Heart right ventricle (tissue), 16 donors: Measurements from ENCODE around the gene BBS7. TPM values are rescaled to one million over a fixed set of nuclear protein-coding genes. Genes with fewer than 3 reads are reported as not detected.

Experiments used
- ATAC-seq, 8 donors: fragments of 200-7000 bp; cut with Tn5 transposase; one replicate each; pipeline ENCODE4 v1.9.1; 2020; ENCODE audit warnings: mild to moderate bottlenecking in 8 of 8, moderate library complexity in 8 of 8, moderate number of reproducible peaks in 1 of 8
- DNase-seq, 2 donors: peaks; one replicate each; pipeline ENCODE4 v3.0.0-alpha.2; 2020
- H3K27ac ChIP-seq, 10 donors: fragments of 200-600 bp; sonication (generic) in 2 of 10; one replicate each; pipeline versions ENCODE4 v1.5.0 to v1.8.0; 2020 to 2022; ENCODE audit warnings: mild to moderate bottlenecking in 3 of 10
- H3K27me3 ChIP-seq, 7 donors: fragments of 200-600 bp; one replicate each; pipeline ENCODE4 v1.8.0; 2021 to 2022; ENCODE audit warnings: mild to moderate bottlenecking in 2 of 7
- H3K36me3 ChIP-seq, 9 donors: fragments of 200-600 bp; sonication (generic) in 1 of 9; one replicate each; pipeline versions ENCODE4 v1.5.0 to v1.8.0; 2020 to 2022; ENCODE audit warnings: mild to moderate bottlenecking in 2 of 9
- H3K4me1 ChIP-seq, 9 donors: fragments of 200-600 bp; sonication (generic) in 1 of 9; one replicate each; pipeline versions ENCODE4 v1.5.0 to v1.8.0; 2020 to 2022; ENCODE audit warnings: mild to moderate bottlenecking in 4 of 9
- H3K4me3 ChIP-seq, 10 donors: fragments of 200-600 bp; sonication (generic) in 2 of 10; one replicate each; pipeline versions ENCODE4 v1.5.0 to v1.8.0; 2020 to 2022; ENCODE audit warnings: mild to moderate bottlenecking in 7 of 10, moderate library complexity in 2 of 10
- H3K9me3 ChIP-seq, 11 donors: fragments of 200-600 bp in 10 of 11; sonication (generic) in 2 of 11; one replicate each; pipeline versions ENCODE4 v1.5.0 to v1.8.0; 2013 to 2022; ENCODE audit warnings: mild to moderate bottlenecking in 2 of 11, control low read depth in 1 of 11, moderate library complexity in 1 of 11
- CTCF ChIP-seq, 9 donors: fragments of 200-600 bp; sonication (generic) in 2 of 9; IDR thresholded peaks; one replicate each; pipeline versions ENCODE4 v1.5.0 to v1.8.0; 2021 to 2022; ENCODE audit warnings: antibody characterized with exemption in 9 of 9, mild to moderate bottlenecking in 5 of 9, moderate library complexity in 1 of 9
- WGBS, 2 donors: extraction: QIAGEN DNeasy Blood & Tissue Kit; methylation state at CpG; one replicate each; pipeline ENCODE4 v1.1.7; 2013; ENCODE audit warnings: inconsistent platforms in 1 of 2; 5-methylcytosine and 5-hydroxymethylcytosine counted together
- intact Hi-C, 10 donors: fragments of 100-400 bp; cut with DNase I; formaldehyde crosslinking; loops; one replicate each; pipeline versions ENCODE4 v1.11.1 to v1.14.2; 2022
- polyA plus RNA-seq, 2 donors: library from polyadenylated mRNA; stranded (reverse); fragments of 200-250 nt; gene quantifications; one replicate each; pipeline ENCODE4 v1.2.3, GENCODE V29; 2013
- total RNA-seq, 10 donors: library from RNA; stranded (reverse); fragmentation: NEBNext Ultra II Directional in 3 of 10; extraction: Animal tissue kit (Norgen Biotek cat#: 25700) in 3 of 10; gene quantifications; one replicate each; pipeline versions ENCODE4 v1.2.1 to v1.2.4, GENCODE V29; 2021 to 2023
- donor health status: Arrhythmogenic right ventricular cardiomyopathy.
- donor health status: ischemic (EF 13 %, LVEDD 7.1; RV severe dilation, severe dysfunction).
- donor health status: healthy with polysubstance abuse.
- donor health status: DM: no; HTN: yes; CAD: no.
- donor health status: DM: no; HTN: no; CAD: no.
- donor health status: ischemic (EF 25% LVEDD 6.9; RV normal size, moderate dysfunction).
- donor health status: ischemic (EF 25% LVEDD 5.7; RV mildly dilated, moderate dysfunction).
- donor health status: healthy.
- donor health status: DM: yes; HTN: yes; CAD: no.
- donor health status: Ischemic cardiomyopathy.
- donor health status: ischemic (EF 35%, LVEDD 5.7; RV mildly dilated, moderate dysfunction).
- donor health status: nonischemic (EF 11% LVEDD 7.7; RV severe dilation, severe dysfunction).
- donor health status: DM: yes; HTN: yes; CAD: no.
- donor health status: PGD.
- donor health status: ischemic (EF 29% LVEDD 5.4; RV normal size, mild dysfunction).
- donor health status: nonischemic (EF 23%, LVEDD 6.1; RV moderate dilation, normal function).

Gene BBS7
- total and polyA plus RNA-seq, 12 donors = 2.6 to 8.5 (median 5.3) TPM

- Histone ChIP-seq H3K4me3 (no peak overlapping the region), H3K9me3 (no peaks in the 10 kb centered on the region), H3K4me1 (no peaks in the 10 kb centered on the region), H3K36me3 (no peaks in the 10 kb centered on the region), H3K27me3 (peaks cover 0 to 17% (median 12%) of the 10 kb centered on the region in 7 donors), H3K27ac (no peak overlapping the region)
- WGBS, 2 donors = 73 to 78% methylated on average over 3 of the region's 3 CpGs
- no peak for TF ChIP-seq CTCF (IDR thresholded peaks at IDR 0.05)
- ATAC-seq = no peak
- DNase-seq = no peak
- intact Hi-C loops = no loop called here
These were observed 10.9 kb upstream of the BBS7 start for GRCh38 chr4:121881158-121881557.

- no peak overlapping the region for H3K27ac ChIP-seq
- no peak for TF ChIP-seq CTCF (IDR thresholded peaks at IDR 0.05)
- ATAC-seq (no peak), DNase-seq (no peak)
- intact Hi-C loops = no loop called here
- H3K36me3 ChIP-seq = no peaks in the 10 kb centered on the region
- no peaks in the 10 kb centered on the region for H3K9me3 ChIP-seq
- H3K4me3 ChIP-seq = no peak overlapping the region
- no peaks in the 10 kb centered on the region for H3K4me1 ChIP-seq
- H3K27me3 ChIP-seq = peaks cover 0 to 23% (median 13%) of the 10 kb centered on the region in 7 donors
These were observed 8.9 kb upstream of the BBS7 start for GRCh38 chr4:121879135-121879534.

- ATAC-seq = no peak
- Histone ChIP-seq H3K4me1 (no peaks in the 10 kb centered on the region), H3K36me3 (no peaks in the 10 kb centered on the region), H3K4me3 (no peak overlapping the region), H3K27ac (no peak overlapping the region), H3K9me3 (no peaks in the 10 kb centered on the region), H3K27me3 (peaks cover 0 to 23% (median 13%) of the 10 kb centered on the region in 7 donors)
- no peak for DNase-seq
- intact Hi-C loops = no loop called here
- no peak for TF ChIP-seq CTCF (IDR thresholded peaks at IDR 0.05)
- 56 to 62% methylated on average over 4 of the region's 4 CpGs for WGBS, 2 donors
These were observed 6.9 kb upstream of the BBS7 start for GRCh38 chr4:121877041-121877773.

- intact Hi-C loops = no loop called here
- ATAC-seq (no peak), DNase-seq (no peak)
- peaks cover 0 to under 1% (median 0%) of the 10 kb centered on the region in 9 donors for H3K4me1 ChIP-seq
- H3K27me3 ChIP-seq = peaks cover 0 to 23% (median 13%) of the 10 kb centered on the region in 7 donors
- H3K36me3 ChIP-seq = no peaks in the 10 kb centered on the region
- no peaks in the 10 kb centered on the region for H3K9me3 ChIP-seq
- H3K4me3 ChIP-seq = no peak overlapping the region
- TF ChIP-seq CTCF (IDR thresholded peaks at IDR 0.05) = no peak
- H3K27ac ChIP-seq = no peak overlapping the region
- WGBS, 2 donors = 94 to 96% methylated on average over 6 of the region's 6 CpGs
These were observed 5.8 kb upstream of the BBS7 start for GRCh38 chr4:121876070-121876469.
